H1 (cell line): Measurements from ENCODE around the gene SAMM50. TPM values are rescaled to one million over a fixed set of nuclear protein-coding genes. Genes with fewer than 3 reads are reported as not detected.

Experiments
- EGR1 ChIP-seq: IDR thresholded peaks from 2 replicates; pipeline ENCODE4 v1.6.1; 2011; ENCODE audit warnings: low read depth, low read length, borderline replicate concordance
- RFX5 ChIP-seq: IDR thresholded peaks from 2 replicates; pipeline ENCODE4 v1.6.1; 2011; ENCODE audit warnings: low read depth, low read length, improper control_type of control experiment, borderline replicate concordance
- TEAD4 ChIP-seq: IDR thresholded peaks from 2 replicates; pipeline ENCODE4 v1.6.1; 2012; ENCODE audit warnings: low read depth, low read length, inconsistent platforms, mixed read lengths
- ZNF274 ChIP-seq: IDR thresholded peaks from 2 replicates; pipeline ENCODE4 v1.7.0; 2012; ENCODE audit warnings: low read length, borderline replicate concordance; ENCODE audit errors: extremely low read depth
- polyA plus RNA-seq, 7 experiments: library from polyadenylated mRNA; depleted of rRNA in 3 of 7; stranded (reverse) in 5 of 7; unstranded in 2 of 7; fragments of >200 nt in 5 of 7; fragments of 200-250 nt in 2 of 7; gene quantifications; 1 replicate in 5 of 7; 2 replicates in 1 of 7; 4 replicates in 1 of 7; pipeline versions ENCODE4 v1.2.1 to v1.2.3, GENCODE V29; 2011 to 2013; ENCODE audit warnings: missing spikeins in 2 of 7, mixed read lengths in 2 of 7
- total RNA-seq: library from RNA; stranded (reverse); fragmentation: NEBNext Ultra II Directional; extraction: Animal tissue kit (Norgen Biotek cat#: 25700); gene quantifications from 2 replicates; pipeline ENCODE4 v1.2.1, GENCODE V29; 2021

SAMM50 gene
- total and polyA plus RNA-seq, 2 of the 8 experiments (the other 6 are each of a cell fraction or from before 2014, with no cell fraction given) = 45.4 to 70.3 TPM

DNA sequence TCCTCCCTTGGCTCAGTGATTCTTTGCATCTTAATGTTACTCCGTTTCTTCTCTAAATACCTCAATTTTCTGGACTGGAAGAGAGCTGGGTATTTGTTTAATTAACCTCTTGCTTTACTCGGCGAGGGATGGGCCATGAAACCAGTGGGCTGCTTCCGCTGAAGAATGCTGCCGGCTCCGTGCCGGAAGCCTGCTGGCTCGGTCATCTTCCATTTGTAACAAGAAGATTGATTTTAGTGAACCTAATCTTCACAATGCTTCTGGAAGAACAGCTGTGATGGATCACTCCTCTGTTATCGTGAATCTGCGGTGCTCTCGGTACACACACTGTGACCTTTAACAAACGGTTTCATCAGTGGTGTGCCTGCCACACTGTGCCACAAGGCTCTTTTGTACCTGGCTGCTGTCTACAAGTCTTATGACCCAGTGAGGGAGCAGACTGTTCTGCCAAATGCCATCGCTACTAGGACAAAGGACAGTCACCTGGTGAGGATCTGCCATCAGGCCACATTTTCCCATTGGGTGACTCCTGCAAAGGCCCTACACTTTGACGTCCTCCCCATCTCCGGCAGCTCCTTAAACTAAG lies 43.5 kb downstream of the SAMM50 start (continued):
- TF ChIP-seq EGR1 (no peak), ZNF274 (no peak), RFX5 (no peak), TEAD4 (no peak)
